IMR-90 (cell line): ENCODE measurements around the gene PAX8. TPM values are rescaled to one million over a fixed set of nuclear protein-coding genes. Genes with fewer than 3 reads are reported as not detected.

Experiments
- ATAC-seq: fragments of 200-7000 bp; cut with Tn5 transposase; 2 replicates; pipeline ENCODE4 v1.9.1; 2020; ENCODE audit warnings: low read depth, mild to moderate bottlenecking, moderate library complexity
- BruUV-seq: library from RNA; stranded (reverse); fragments of 400-500 nt; replicated peaks from 2 replicates; lab custom pipeline; 2021; lab: Mats Ljungman, UMichigan
- CTCF ChIA-PET: fragments of 300-600 bp; formaldehyde crosslinking; extraction: SDS; loops from one replicate; lab custom pipeline; 2021; ENCODE audit warnings: antibody characterized with exemption; lab: Yijun Ruan, JAX
- POLR2A ChIA-PET: fragments of 300-600 bp; sonication (Branson Sonifier 250); formaldehyde crosslinking; loops from one replicate; lab custom pipeline; 2022; ENCODE audit warnings: antibody characterized with exemption; ENCODE audit not compliant: unreplicated experiment; lab: Charles Lee
- DNase-seq: peaks from one replicate; pipeline ENCODE4 v3.0.0; 2013
- H2AFZ ChIP-seq: replicated peaks from 2 replicates; pipeline ENCODE3; 2013; ENCODE audit warnings: low read length, mild to moderate bottlenecking; ENCODE audit not compliant: poor library complexity
- H2AK5ac ChIP-seq: 2 replicates; pipeline ENCODE4 v1.6.1; 2013; ENCODE audit warnings: low read depth, low read length, inconsistent platforms
- H2AK9ac ChIP-seq: replicated peaks from 2 replicates; pipeline ENCODE3; 2013; ENCODE audit warnings: mild to moderate bottlenecking, low read depth, low read length, moderate library complexity; ENCODE audit not compliant: poor library complexity
- H2BK120ac ChIP-seq: 2 replicates; pipeline ENCODE4 v1.6.1; 2013; ENCODE audit warnings: low read depth, low read length, inconsistent platforms
- H2BK15ac ChIP-seq: 3 replicates; pipeline ENCODE4 v1.6.1; 2013; ENCODE audit warnings: low read depth, low read length, inconsistent platforms
- H2BK20ac ChIP-seq: 2 replicates; pipeline ENCODE4 v1.6.1; 2013; ENCODE audit warnings: low read depth, mild to moderate bottlenecking, inconsistent platforms, low read length, moderate library complexity
- H2BK5ac ChIP-seq: 2 replicates; pipeline ENCODE4 v1.6.1; 2013; ENCODE audit warnings: mild to moderate bottlenecking, low read depth, low read length, inconsistent platforms; ENCODE audit not compliant: poor library complexity, severe bottlenecking
- H3K14ac ChIP-seq: replicated peaks from 2 replicates; pipeline ENCODE4 v1.6.1; 2013; ENCODE audit warnings: low read depth, low read length, inconsistent platforms
- H3K18ac ChIP-seq: 2 replicates; pipeline ENCODE4 v1.6.1; 2013; ENCODE audit warnings: low read depth, low read length, control low read depth
- H3K23ac ChIP-seq: 2 replicates; pipeline ENCODE4 v1.6.1; 2013; ENCODE audit warnings: low read depth, low read length, inconsistent platforms
- H3K27ac ChIP-seq: 2 replicates; pipeline ENCODE4 v1.5.1; 2013; ENCODE audit warnings: mild to moderate bottlenecking, control low read depth, low read length; ENCODE audit not compliant: insufficient read depth
- H3K27me3 ChIP-seq: 2 replicates; pipeline ENCODE4 v1.6.1; 2013; ENCODE audit warnings: low read length; ENCODE audit not compliant: control insufficient read depth, insufficient read depth
- H3K36me3 ChIP-seq: 2 replicates; pipeline ENCODE4 v1.6.1; 2013; ENCODE audit warnings: low read length, mixed read lengths; ENCODE audit not compliant: control insufficient read depth, insufficient read depth
- H3K4ac ChIP-seq: 2 replicates; pipeline ENCODE4 v1.6.1; 2013; ENCODE audit warnings: low read depth, low read length, inconsistent platforms
- H3K4me1 ChIP-seq: 2 replicates; pipeline ENCODE4 v1.6.1; 2013; ENCODE audit warnings: low read length, mixed read lengths; ENCODE audit not compliant: control insufficient read depth, insufficient read depth
- H3K4me2 ChIP-seq: 2 replicates; pipeline ENCODE4 v1.6.1; 2013; ENCODE audit warnings: low read depth, mild to moderate bottlenecking, control low read depth, low read length, moderate library complexity
- H3K4me3 ChIP-seq: 2 replicates; pipeline ENCODE4 v1.5.1; 2013; ENCODE audit warnings: low read depth, mild to moderate bottlenecking, control low read depth, low read length, moderate library complexity; ENCODE audit not compliant: insufficient read depth
- H3K56ac ChIP-seq: 2 replicates; pipeline ENCODE4 v1.6.1; 2013; ENCODE audit warnings: low read length, inconsistent platforms; ENCODE audit not compliant: insufficient read depth; ENCODE audit errors: extremely low read depth
- H3K79me1 ChIP-seq, 2 experiments: 2 replicates each; pipeline ENCODE4 v1.6.1; 2013; ENCODE audit warnings: low read length in 2 of 2, inconsistent platforms in 1 of 2, low read depth in 1 of 2
- H3K9ac ChIP-seq: 2 replicates; pipeline ENCODE4 v1.6.1; 2013; ENCODE audit warnings: low read depth, low read length, control low read depth
- H3K9me1 ChIP-seq: 2 replicates; pipeline ENCODE4 v1.6.1; 2013; ENCODE audit warnings: low read length, inconsistent platforms; ENCODE audit not compliant: insufficient read depth
- H3K9me3 ChIP-seq: 2 replicates; pipeline ENCODE4 v1.6.1; 2013; ENCODE audit warnings: low read length; ENCODE audit not compliant: control insufficient read depth, insufficient read depth
- H4K20me1 ChIP-seq: 2 replicates; pipeline ENCODE4 v1.6.1; 2013; ENCODE audit warnings: low read length, inconsistent platforms; ENCODE audit not compliant: insufficient read depth
- H4K5ac ChIP-seq: 2 replicates; pipeline ENCODE4 v1.6.1; 2013; ENCODE audit warnings: mild to moderate bottlenecking, low read depth, low read length, control low read depth
- H4K8ac ChIP-seq, 2 experiments: 2 replicates each; pipeline ENCODE4 v1.6.1; 2013; ENCODE audit warnings: low read depth in 2 of 2, low read length in 2 of 2, control low read depth in 1 of 2, inconsistent platforms in 1 of 2
- H4K91ac ChIP-seq: 2 replicates; pipeline ENCODE4 v1.6.1; 2013; ENCODE audit warnings: low read depth, low read length, inconsistent platforms; ENCODE audit not compliant: insufficient read depth
- NFE2L2 ChIP-seq: fragments of 150-350 bp; IDR thresholded peaks from 2 replicates; pipeline ENCODE4 v1.6.1; 2016; ENCODE audit warnings: low read depth, mild to moderate bottlenecking, low read length
- POLR2A ChIP-seq: IDR thresholded peaks from 2 replicates; pipeline ENCODE4 v1.6.1; 2012; ENCODE audit warnings: mild to moderate bottlenecking, low read depth, low read length
- RAD21 ChIP-seq: IDR thresholded peaks from 2 replicates; pipeline ENCODE4 v1.6.1; 2012; ENCODE audit warnings: low read length, improper control_type of control experiment
- SMC3 ChIP-seq: fragments of 150-350 bp; IDR thresholded peaks from 2 replicates; pipeline ENCODE4 v1.6.1; 2016; ENCODE audit warnings: low read depth, mild to moderate bottlenecking, antibody characterized with exemption, low read length, moderate library complexity
- WGBS, 2 experiments: methylation state at CpG; one replicate each; pipeline versions ENCODE4 v1.1.5 to v1.1.7; 2013; ENCODE audit warnings: missing lambda C conversion rate in 2 of 2; ENCODE audit not compliant: insufficient read length in 1 of 2; ENCODE audit errors: extremely low coverage in 2 of 2; 5-methylcytosine and 5-hydroxymethylcytosine counted together
- dilution Hi-C: fragments of 300-500 bp; cut with HindIII; formaldehyde crosslinking; loops from one replicate; pipeline ENCODE4 v1.14.3; 2018; ENCODE audit warnings: low sequenced_read_pairs; ENCODE audit not compliant: unreplicated experiment
- in situ Hi-C: fragments of 300-500 bp; cut with MboI; formaldehyde crosslinking; loops from 3 replicates; pipeline ENCODE4 v1.14.3; 2019; ENCODE audit warnings: low sequenced_read_pairs, inconsistent platforms, mixed read lengths
- intact Hi-C: fragments of 100-400 bp; cut with micrococcal nuclease; formaldehyde crosslinking; loops from 2 replicates; pipeline ENCODE4 v1.10.0; 2022
- polyA plus RNA-seq, 3 experiments: library from polyadenylated mRNA; depleted of rRNA; stranded (reverse); fragments of >200 nt; gene quantifications; 2 replicates each; pipeline ENCODE4 v1.2.3, GENCODE V29; 2012; ENCODE audit warnings: low replicate concordance in 1 of 3
- total RNA-seq: library from RNA; depleted of rRNA; stranded (reverse); fragments of >200 nt; gene quantifications from 2 replicates; pipeline ENCODE4 v1.2.3, GENCODE V29; 2012
- TF ChIP-seq, protein P1 (sequence below): fragments of 150-350 bp; IDR thresholded peaks from 2 replicates; pipeline ENCODE4 v1.6.1; 2016; ENCODE audit warnings: low read depth, mild to moderate bottlenecking, low read length, moderate library complexity, borderline replicate concordance
- TF ChIP-seq, protein P2 (sequence below): fragments of 150-350 bp; IDR thresholded peaks from 2 replicates; pipeline ENCODE4 v1.6.1; 2017; ENCODE audit warnings: mild to moderate bottlenecking, antibody characterized with exemption, low read length, low read depth
- TF ChIP-seq, protein P3 (sequence below): conservative IDR thresholded peaks from 2 replicates; pipeline ENCODE4 v1.5.1; 2012; ENCODE audit warnings: mild to moderate bottlenecking, low read depth, low read length, improper control_type of control experiment

PAX8 gene
- total and polyA plus RNA-seq, 2 of the 4 experiments (the other 2 are of a cell fraction) = 0.18 to 1.5 TPM

DNA sequence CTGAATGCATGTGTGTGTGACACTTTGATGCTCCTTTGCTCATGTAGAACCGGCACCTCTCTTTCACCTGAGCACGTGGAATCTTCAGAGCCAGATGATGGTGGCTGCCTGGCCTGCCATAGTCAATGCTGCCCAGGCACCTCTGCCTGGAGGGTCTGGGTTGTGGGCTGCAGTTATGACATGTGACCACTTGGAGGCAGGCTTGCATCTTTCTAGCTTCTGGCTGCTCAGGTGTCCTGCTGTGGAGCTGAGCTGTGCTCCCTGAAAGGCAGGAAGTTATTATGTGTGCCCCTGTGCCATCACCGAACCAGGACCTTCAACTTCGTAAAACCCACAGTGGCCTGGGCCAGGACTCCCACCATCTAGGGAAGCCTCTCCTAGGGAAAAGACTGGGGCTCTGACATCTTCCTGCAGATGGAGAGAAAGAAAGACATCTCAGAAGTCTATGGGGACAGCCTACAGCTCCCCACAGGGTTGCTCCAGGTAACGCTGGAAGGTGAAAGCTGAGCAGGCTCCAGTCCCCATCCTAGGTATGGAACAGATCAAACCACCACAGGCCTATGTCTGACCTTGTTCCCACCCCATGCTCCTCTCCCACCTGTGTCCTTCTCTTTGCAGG lies 74.7 kb downstream of the PAX8 start:
- H3K79me1 ChIP-seq = no peaks in the 10 kb centered on the region
- H3K4me1 ChIP-seq = peaks cover 4% of the 10 kb centered on the region
- no peak overlapping the region for H2AK5ac ChIP-seq
- peak; percentile 83 for ATAC-seq
- H3K27ac ChIP-seq = no peak overlapping the region
- ChIA-PET POLR2A (no interaction called here), CTCF (interaction anchor here (0.7 to 2.8 kb wide), 11 partner anchors 31 to 187 kb away, joined by 3 to 19 read pairs (median 3); no protein-coding TSS in a partner anchor)
- in situ Hi-C loops = no loop called here
- no CpG with 5 or more reads among the region's 5 CpGs for WGBS, 2 experiments
- no peak overlapping the region for H2BK120ac ChIP-seq
- H2AFZ ChIP-seq = peak overlapping the region; percentile 79
- H3K23ac ChIP-seq = no peak overlapping the region
- dilution Hi-C loops = no loop called here
- no peak overlapping the region for H3K9ac ChIP-seq
- intact Hi-C loops = loop anchor here (1.0 to 5.0 kb wide), 3 partner anchors 45 to 188 kb away; no protein-coding TSS in a partner anchor
- no peak overlapping the region for H4K5ac ChIP-seq
- H2BK5ac ChIP-seq = no peak overlapping the region
- peaks cover 2% of the 10 kb centered on the region; the same call in 1 of the 2 replicates for H3K27me3 ChIP-seq
- H3K4me3 ChIP-seq = no peak overlapping the region
- H2BK20ac ChIP-seq = no peak overlapping the region
- H2AK9ac ChIP-seq = peak overlapping the region; percentile 38
- H3K14ac ChIP-seq = no peak overlapping the region
- H3K18ac ChIP-seq = no peak overlapping the region
- H3K36me3 ChIP-seq = no peaks in the 10 kb centered on the region
- TF ChIP-seq RAD21 (peak; percentile 92), POLR2A (no peak), NFE2L2 (no peak), SMC3 (peak; percentile 80)
- TF ChIP-seq, protein P1, sequence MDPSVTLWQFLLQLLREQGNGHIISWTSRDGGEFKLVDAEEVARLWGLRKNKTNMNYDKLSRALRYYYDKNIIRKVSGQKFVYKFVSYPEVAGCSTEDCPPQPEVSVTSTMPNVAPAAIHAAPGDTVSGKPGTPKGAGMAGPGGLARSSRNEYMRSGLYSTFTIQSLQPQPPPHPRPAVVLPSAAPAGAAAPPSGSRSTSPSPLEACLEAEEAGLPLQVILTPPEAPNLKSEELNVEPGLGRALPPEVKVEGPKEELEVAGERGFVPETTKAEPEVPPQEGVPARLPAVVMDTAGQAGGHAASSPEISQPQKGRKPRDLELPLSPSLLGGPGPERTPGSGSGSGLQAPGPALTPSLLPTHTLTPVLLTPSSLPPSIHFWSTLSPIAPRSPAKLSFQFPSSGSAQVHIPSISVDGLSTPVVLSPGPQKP = no peak
- TF ChIP-seq, protein P2, sequence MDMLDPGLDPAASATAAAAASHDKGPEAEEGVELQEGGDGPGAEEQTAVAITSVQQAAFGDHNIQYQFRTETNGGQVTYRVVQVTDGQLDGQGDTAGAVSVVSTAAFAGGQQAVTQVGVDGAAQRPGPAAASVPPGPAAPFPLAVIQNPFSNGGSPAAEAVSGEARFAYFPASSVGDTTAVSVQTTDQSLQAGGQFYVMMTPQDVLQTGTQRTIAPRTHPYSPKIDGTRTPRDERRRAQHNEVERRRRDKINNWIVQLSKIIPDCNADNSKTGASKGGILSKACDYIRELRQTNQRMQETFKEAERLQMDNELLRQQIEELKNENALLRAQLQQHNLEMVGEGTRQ = peak; percentile 56; the same call in 1 of the 2 replicates
- TF ChIP-seq, protein P3, sequence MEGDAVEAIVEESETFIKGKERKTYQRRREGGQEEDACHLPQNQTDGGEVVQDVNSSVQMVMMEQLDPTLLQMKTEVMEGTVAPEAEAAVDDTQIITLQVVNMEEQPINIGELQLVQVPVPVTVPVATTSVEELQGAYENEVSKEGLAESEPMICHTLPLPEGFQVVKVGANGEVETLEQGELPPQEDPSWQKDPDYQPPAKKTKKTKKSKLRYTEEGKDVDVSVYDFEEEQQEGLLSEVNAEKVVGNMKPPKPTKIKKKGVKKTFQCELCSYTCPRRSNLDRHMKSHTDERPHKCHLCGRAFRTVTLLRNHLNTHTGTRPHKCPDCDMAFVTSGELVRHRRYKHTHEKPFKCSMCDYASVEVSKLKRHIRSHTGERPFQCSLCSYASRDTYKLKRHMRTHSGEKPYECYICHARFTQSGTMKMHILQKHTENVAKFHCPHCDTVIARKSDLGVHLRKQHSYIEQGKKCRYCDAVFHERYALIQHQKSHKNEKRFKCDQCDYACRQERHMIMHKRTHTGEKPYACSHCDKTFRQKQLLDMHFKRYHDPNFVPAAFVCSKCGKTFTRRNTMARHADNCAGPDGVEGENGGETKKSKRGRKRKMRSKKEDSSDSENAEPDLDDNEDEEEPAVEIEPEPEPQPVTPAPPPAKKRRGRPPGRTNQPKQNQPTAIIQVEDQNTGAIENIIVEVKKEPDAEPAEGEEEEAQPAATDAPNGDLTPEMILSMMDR = peak; percentile 88
- peaks cover 7% of the 10 kb centered on the region for H3K9me1 ChIP-seq
- no peak overlapping the region for H3K4me2 ChIP-seq
- DNase-seq = peak; percentile 68
- no peak overlapping the region; the same call in 1 of the 2 replicates for H4K91ac ChIP-seq
- H4K20me1 ChIP-seq = no peaks in the 10 kb centered on the region
- no TSS peak for BruUV-seq
- no peak overlapping the region for H3K4ac ChIP-seq
- no peak overlapping the region for H4K8ac ChIP-seq
- no peaks in the 10 kb centered on the region for H3K9me3 ChIP-seq
- H3K56ac ChIP-seq = no peak overlapping the region
- no peak overlapping the region for H2BK15ac ChIP-seq
